ENCODE results near the gene PTPRC.

PTPRC gene

GRCh38 chr1:198672124-198672523 is 33.3 kb downstream of the PTPRC start:
- TF ChIP-seq TAF1 (IDR thresholded peaks at IDR 0.05; ENCODE audit: low read depth) (no peak), ZBTB7A (IDR thresholded peaks at IDR 0.05; ENCODE audit: low read depth) (no peak), TCF12 (IDR thresholded peaks at IDR 0.05; ENCODE audit: low read depth) (no peak)

DNA sequence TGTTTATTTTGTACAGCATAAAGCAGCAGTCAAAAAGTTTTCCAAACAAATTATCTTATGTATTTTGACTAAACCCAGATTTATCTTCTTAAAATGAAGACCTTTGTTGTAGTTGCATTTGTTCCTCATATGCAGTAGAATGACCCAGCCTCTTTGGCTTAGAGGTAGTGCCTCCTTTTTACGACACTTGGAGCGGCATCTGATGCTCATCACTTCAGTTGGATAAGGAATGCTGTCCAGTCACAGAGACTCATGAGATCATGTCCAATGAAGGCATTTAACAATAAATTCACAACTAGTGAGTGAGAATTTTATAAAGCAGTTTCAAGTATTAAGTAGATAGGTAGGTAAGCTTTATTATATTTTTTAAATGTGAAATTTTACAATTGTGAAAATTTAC is 35.2 kb downstream of the PTPRC start:
- TF ChIP-seq TEAD4 (IDR thresholded peaks at IDR 0.05) (no peak), CEBPB (IDR thresholded peaks at IDR 0.05) (no peak), CREB1 (IDR thresholded peaks at IDR 0.05; ENCODE audit: low read depth) (no peak), EGR1 (IDR thresholded peaks at IDR 0.05) (no peak), RAD21 (IDR thresholded peaks at IDR 0.05; ENCODE audit: low read depth) (no peak), TCF12 (IDR thresholded peaks at IDR 0.05; ENCODE audit: low read depth) (no peak), FOXM1 (IDR thresholded peaks at IDR 0.05; ENCODE audit: borderline replicate concordance, low read depth) (no peak), YY1 (IDR thresholded peaks at IDR 0.05; ENCODE audit: low read depth) (no peak), EP300 (IDR thresholded peaks at IDR 0.05; ENCODE audit: borderline replicate concordance) (no peak), TAF1 (IDR thresholded peaks at IDR 0.05; ENCODE audit: low read depth) (no peak), NFIC (IDR thresholded peaks at IDR 0.05) (no peak), USF1 (IDR thresholded peaks at IDR 0.05) (no peak), ZBTB7A (IDR thresholded peaks at IDR 0.05; ENCODE audit: low read depth) (no peak)
- TF ChIP-seq, protein P1, sequence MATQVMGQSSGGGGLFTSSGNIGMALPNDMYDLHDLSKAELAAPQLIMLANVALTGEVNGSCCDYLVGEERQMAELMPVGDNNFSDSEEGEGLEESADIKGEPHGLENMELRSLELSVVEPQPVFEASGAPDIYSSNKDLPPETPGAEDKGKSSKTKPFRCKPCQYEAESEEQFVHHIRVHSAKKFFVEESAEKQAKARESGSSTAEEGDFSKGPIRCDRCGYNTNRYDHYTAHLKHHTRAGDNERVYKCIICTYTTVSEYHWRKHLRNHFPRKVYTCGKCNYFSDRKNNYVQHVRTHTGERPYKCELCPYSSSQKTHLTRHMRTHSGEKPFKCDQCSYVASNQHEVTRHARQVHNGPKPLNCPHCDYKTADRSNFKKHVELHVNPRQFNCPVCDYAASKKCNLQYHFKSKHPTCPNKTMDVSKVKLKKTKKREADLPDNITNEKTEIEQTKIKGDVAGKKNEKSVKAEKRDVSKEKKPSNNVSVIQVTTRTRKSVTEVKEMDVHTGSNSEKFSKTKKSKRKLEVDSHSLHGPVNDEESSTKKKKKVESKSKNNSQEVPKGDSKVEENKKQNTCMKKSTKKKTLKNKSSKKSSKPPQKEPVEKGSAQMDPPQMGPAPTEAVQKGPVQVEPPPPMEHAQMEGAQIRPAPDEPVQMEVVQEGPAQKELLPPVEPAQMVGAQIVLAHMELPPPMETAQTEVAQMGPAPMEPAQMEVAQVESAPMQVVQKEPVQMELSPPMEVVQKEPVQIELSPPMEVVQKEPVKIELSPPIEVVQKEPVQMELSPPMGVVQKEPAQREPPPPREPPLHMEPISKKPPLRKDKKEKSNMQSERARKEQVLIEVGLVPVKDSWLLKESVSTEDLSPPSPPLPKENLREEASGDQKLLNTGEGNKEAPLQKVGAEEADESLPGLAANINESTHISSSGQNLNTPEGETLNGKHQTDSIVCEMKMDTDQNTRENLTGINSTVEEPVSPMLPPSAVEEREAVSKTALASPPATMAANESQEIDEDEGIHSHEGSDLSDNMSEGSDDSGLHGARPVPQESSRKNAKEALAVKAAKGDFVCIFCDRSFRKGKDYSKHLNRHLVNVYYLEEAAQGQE (IDR thresholded peaks at IDR 0.05; ENCODE audit: low read depth): no peak
- TF ChIP-seq, protein P2, sequence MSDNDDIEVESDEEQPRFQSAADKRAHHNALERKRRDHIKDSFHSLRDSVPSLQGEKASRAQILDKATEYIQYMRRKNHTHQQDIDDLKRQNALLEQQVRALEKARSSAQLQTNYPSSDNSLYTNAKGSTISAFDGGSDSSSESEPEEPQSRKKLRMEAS (IDR thresholded peaks at IDR 0.05): no peak

GRCh38 chr1:198676253-198676652 is 37.4 kb downstream of the PTPRC start:
- TF ChIP-seq EGR1 (IDR thresholded peaks at IDR 0.05): no peak
- TF ChIP-seq, protein P1 (IDR thresholded peaks at IDR 0.05; ENCODE audit: low read depth): no peak
- no peak for TF ChIP-seq TAF1 (IDR thresholded peaks at IDR 0.05; ENCODE audit: low read depth)
- TF ChIP-seq NFIC (IDR thresholded peaks at IDR 0.05): no peak
- TF ChIP-seq FOXM1 (IDR thresholded peaks at IDR 0.05; ENCODE audit: borderline replicate concordance, low read depth): no peak
- no peak for TF ChIP-seq ZBTB7A (IDR thresholded peaks at IDR 0.05; ENCODE audit: low read depth)
- no peak for TF ChIP-seq CEBPB (IDR thresholded peaks at IDR 0.05)
- no peak for TF ChIP-seq RAD21 (IDR thresholded peaks at IDR 0.05; ENCODE audit: low read depth)
- TF ChIP-seq TEAD4 (IDR thresholded peaks at IDR 0.05): no peak
- TF ChIP-seq EP300 (IDR thresholded peaks at IDR 0.05; ENCODE audit: borderline replicate concordance): no peak
- TF ChIP-seq YY1 (IDR thresholded peaks at IDR 0.05; ENCODE audit: low read depth): no peak

GRCh38 chr1:198677027-198677426 is 38.2 kb downstream of the PTPRC start:
- TF ChIP-seq TAF1 (IDR thresholded peaks at IDR 0.05; ENCODE audit: low read depth): no peak
- TF ChIP-seq CEBPB (IDR thresholded peaks at IDR 0.05): no peak
- TF ChIP-seq NFIC (IDR thresholded peaks at IDR 0.05): no peak
- TF ChIP-seq, protein P1 (IDR thresholded peaks at IDR 0.05; ENCODE audit: low read depth): no peak
- no peak for TF ChIP-seq FOXM1 (IDR thresholded peaks at IDR 0.05; ENCODE audit: borderline replicate concordance, low read depth)
- TF ChIP-seq, protein P2 (IDR thresholded peaks at IDR 0.05): no peak
- TF ChIP-seq TCF12 (IDR thresholded peaks at IDR 0.05; ENCODE audit: low read depth): no peak
- no peak for TF ChIP-seq YY1 (IDR thresholded peaks at IDR 0.05; ENCODE audit: low read depth)
- TF ChIP-seq RAD21 (IDR thresholded peaks at IDR 0.05; ENCODE audit: low read depth): no peak
- no peak for TF ChIP-seq EGR1 (IDR thresholded peaks at IDR 0.05)
- TF ChIP-seq USF1 (IDR thresholded peaks at IDR 0.05): no peak
- no peak for TF ChIP-seq CREB1 (IDR thresholded peaks at IDR 0.05; ENCODE audit: low read depth)
- no peak for TF ChIP-seq EP300 (IDR thresholded peaks at IDR 0.05; ENCODE audit: borderline replicate concordance)
- no peak for TF ChIP-seq ZBTB7A (IDR thresholded peaks at IDR 0.05; ENCODE audit: low read depth)

Data from Ishikawa (cell line).